Measurements from ENCODE around the gene ALDH1A2.

ALDH1A2 gene

GRCh38 chr15:58044551-58044950 lies 21.0 kb downstream of the ALDH1A2 start:
- TF ChIP-seq YY1 (IDR thresholded peaks at IDR 0.05; ENCODE audit: insufficient read depth, insufficient read length), result no peak
- TF ChIP-seq SUZ12 (IDR thresholded peaks at IDR 0.05; ENCODE audit: extremely low read depth, insufficient read depth, insufficient read length), result no peak
- TF ChIP-seq ZNF274 (IDR thresholded peaks at IDR 0.05; ENCODE audit: low read depth, low read length), result no peak
- Histone ChIP-seq H3K9ac (ENCODE audit: insufficient read length, low read depth) (no peak overlapping the region), H3K27me3 (ENCODE audit: insufficient read depth, insufficient read length) (peaks cover 36% of the 10 kb centered on the region), H3K4me3 (ENCODE audit: insufficient read length, low read depth) (no peak overlapping the region), H3K4me1 (ENCODE audit: insufficient read depth, insufficient read length) (peaks cover 2% of the 10 kb centered on the region), H3K9me3 (ENCODE audit: insufficient read depth, low read length) (no peaks in the 10 kb centered on the region), H3K36me3 (ENCODE audit: insufficient read depth, insufficient read length, low read length) (no peaks in the 10 kb centered on the region)
- no peak for DNase-seq (ENCODE audit: low read depth, low spot score)

GRCh38 chr15:58043192-58043903 lies 22.2 kb downstream of the ALDH1A2 start:
- Histone ChIP-seq H3K9me3 (ENCODE audit: insufficient read depth, low read length) (no peaks in the 10 kb centered on the region), H3K4me3 (ENCODE audit: insufficient read length, low read depth) (no peak overlapping the region), H3K4me1 (ENCODE audit: insufficient read depth, insufficient read length) (no peaks in the 10 kb centered on the region), H3K27me3 (ENCODE audit: insufficient read depth, insufficient read length) (peaks cover 27% of the 10 kb centered on the region), H3K9ac (ENCODE audit: insufficient read length, low read depth) (no peak overlapping the region), H3K36me3 (ENCODE audit: insufficient read depth, insufficient read length, low read length) (no peaks in the 10 kb centered on the region)
- TF ChIP-seq YY1 (IDR thresholded peaks at IDR 0.05; ENCODE audit: insufficient read depth, insufficient read length) (no peak), ZNF274 (IDR thresholded peaks at IDR 0.05; ENCODE audit: low read depth, low read length) (no peak), SUZ12 (IDR thresholded peaks at IDR 0.05; ENCODE audit: extremely low read depth, insufficient read depth, insufficient read length) (no peak)
- no peak for DNase-seq (ENCODE audit: low read depth, low spot score)

- Histone ChIP-seq H3K4me3 (ENCODE audit: insufficient read length, low read depth) (no peak overlapping the region), H3K9me3 (ENCODE audit: insufficient read depth, low read length) (no peaks in the 10 kb centered on the region), H3K36me3 (ENCODE audit: insufficient read depth, insufficient read length, low read length) (no peaks in the 10 kb centered on the region), H3K4me1 (ENCODE audit: insufficient read depth, insufficient read length) (no peaks in the 10 kb centered on the region), H3K27me3 (ENCODE audit: insufficient read depth, insufficient read length) (peaks cover 14% of the 10 kb centered on the region), H3K9ac (ENCODE audit: insufficient read length, low read depth) (no peak overlapping the region)
- TF ChIP-seq ZNF274 (IDR thresholded peaks at IDR 0.05; ENCODE audit: low read depth, low read length) (no peak), YY1 (IDR thresholded peaks at IDR 0.05; ENCODE audit: insufficient read depth, insufficient read length) (no peak), SUZ12 (IDR thresholded peaks at IDR 0.05; ENCODE audit: extremely low read depth, insufficient read depth, insufficient read length) (no peak)
- DNase-seq (ENCODE audit: low read depth, low spot score), result no peak
Observed at GRCh38 chr15:58042006-58042405, 23.5 kb downstream of the ALDH1A2 start.

DNA sequence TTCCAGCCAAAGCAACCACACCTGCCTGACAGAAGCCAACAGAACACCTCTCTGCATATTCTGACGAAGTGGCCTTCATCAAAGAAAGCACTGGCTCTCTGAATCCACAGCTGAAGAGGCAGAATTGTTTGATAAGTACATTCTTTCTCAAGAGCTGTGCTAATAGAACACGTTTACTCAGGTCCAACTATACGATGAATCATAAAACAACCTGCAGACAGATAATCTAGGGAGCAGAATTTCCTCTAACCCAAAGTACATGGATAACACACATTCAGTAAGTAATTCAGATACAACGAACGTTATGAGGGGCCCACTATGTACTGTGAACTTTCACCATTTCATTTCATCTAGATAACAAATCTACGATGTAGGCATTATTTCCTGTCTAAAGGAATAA lies 25.4 kb downstream of the ALDH1A2 start:
- Histone ChIP-seq H3K27me3 (ENCODE audit: insufficient read depth, insufficient read length) (peaks cover 4% of the 10 kb centered on the region), H3K9ac (ENCODE audit: insufficient read length, low read depth) (no peak overlapping the region), H3K4me1 (ENCODE audit: insufficient read depth, insufficient read length) (no peaks in the 10 kb centered on the region), H3K9me3 (ENCODE audit: insufficient read depth, low read length) (no peaks in the 10 kb centered on the region), H3K36me3 (ENCODE audit: insufficient read depth, insufficient read length, low read length) (no peaks in the 10 kb centered on the region), H3K4me3 (ENCODE audit: insufficient read length, low read depth) (no peak overlapping the region)
- TF ChIP-seq SUZ12 (IDR thresholded peaks at IDR 0.05; ENCODE audit: extremely low read depth, insufficient read depth, insufficient read length) (no peak), ZNF274 (IDR thresholded peaks at IDR 0.05; ENCODE audit: low read depth, low read length) (no peak), YY1 (IDR thresholded peaks at IDR 0.05; ENCODE audit: insufficient read depth, insufficient read length) (no peak)
- no peak for DNase-seq (ENCODE audit: low read depth, low spot score)

DNA sequence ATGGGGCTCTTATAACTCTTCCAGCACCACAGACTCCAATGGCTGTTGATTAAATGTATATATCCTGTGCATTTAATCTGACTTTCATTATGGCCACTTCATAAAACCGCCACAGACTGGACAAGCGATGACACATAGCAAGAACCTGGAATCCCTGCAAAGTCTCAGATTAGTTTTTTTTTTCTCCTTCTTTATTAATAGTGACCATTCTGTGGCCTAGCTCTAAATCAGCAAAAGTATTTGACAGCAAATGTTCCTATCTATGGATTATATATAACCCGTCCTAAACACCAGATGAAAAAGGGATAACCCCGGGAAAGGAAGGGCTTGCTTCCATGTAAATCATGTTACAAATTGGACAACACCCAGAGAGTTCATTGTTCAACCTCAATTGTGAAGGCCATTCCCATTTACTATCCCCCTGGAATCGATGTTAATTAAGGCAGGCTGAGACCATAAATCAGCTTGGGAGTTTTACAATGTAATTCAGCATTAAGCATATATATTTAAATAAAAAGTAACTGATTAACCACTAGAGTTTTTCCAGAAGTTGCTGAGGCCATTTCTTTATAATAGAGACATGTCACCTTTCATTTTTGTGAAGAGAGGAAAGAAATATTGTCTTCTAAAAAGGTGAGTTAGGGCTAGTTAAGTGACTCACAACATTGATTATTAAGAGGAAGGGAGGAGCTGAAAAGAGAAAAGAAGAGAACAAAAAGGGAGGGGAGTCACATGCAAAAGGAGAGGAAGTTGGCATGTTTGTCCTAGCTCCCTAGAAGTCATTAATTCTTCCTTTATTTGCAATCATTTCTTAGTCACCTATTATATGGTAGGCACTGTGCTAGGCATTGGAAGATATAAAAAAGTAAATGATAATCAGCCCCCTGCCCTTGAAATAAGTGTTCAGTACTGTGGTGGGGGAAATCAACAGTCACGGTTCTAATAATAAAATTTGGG lies 26.2 kb downstream of the ALDH1A2 start:
- Histone ChIP-seq H3K36me3 (ENCODE audit: insufficient read depth, insufficient read length, low read length) (no peaks in the 10 kb centered on the region), H3K9ac (ENCODE audit: insufficient read length, low read depth) (no peak overlapping the region), H3K4me3 (ENCODE audit: insufficient read length, low read depth) (no peak overlapping the region), H3K9me3 (ENCODE audit: insufficient read depth, low read length) (no peaks in the 10 kb centered on the region), H3K27me3 (ENCODE audit: insufficient read depth, insufficient read length) (peaks cover 4% of the 10 kb centered on the region), H3K4me1 (ENCODE audit: insufficient read depth, insufficient read length) (no peaks in the 10 kb centered on the region)
- DNase-seq (ENCODE audit: low read depth, low spot score), result no peak
- TF ChIP-seq ZNF274 (IDR thresholded peaks at IDR 0.05; ENCODE audit: low read depth, low read length) (no peak), YY1 (IDR thresholded peaks at IDR 0.05; ENCODE audit: insufficient read depth, insufficient read length) (no peak), SUZ12 (IDR thresholded peaks at IDR 0.05; ENCODE audit: extremely low read depth, insufficient read depth, insufficient read length) (no peak)

DNA sequence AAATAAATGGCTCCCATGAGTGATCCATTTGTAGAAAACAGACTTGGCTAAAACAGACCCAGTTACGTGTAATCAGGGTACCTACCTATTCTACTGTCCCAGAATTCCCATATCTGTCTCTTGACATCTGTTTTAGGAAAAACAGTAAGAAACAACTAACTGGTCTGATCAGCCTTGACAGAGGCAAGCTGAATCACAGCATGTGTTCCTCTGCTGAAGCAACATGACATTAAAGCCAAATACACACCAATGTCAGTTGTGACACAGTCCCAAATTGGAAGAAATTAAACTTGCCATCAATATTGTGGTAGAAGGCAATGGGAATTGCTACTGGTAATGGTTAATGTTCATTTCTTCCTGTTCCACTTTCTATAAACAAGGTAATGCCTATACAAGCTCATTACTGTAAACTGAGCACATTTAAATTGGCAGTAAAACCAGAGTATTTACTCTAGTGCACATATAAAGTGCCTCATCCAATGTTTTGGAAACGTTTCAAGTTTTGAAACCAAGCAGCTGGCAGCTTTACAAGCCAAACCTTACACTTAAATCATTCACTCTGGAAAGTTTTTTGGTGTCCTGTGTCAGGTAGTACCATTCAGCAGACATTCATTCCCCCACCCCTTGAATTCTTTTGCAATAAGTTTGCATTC lies 27.0 kb downstream of the ALDH1A2 start:
- TF ChIP-seq YY1 (IDR thresholded peaks at IDR 0.05; ENCODE audit: insufficient read depth, insufficient read length), result no peak
- TF ChIP-seq SUZ12 (IDR thresholded peaks at IDR 0.05; ENCODE audit: extremely low read depth, insufficient read depth, insufficient read length), result no peak
- TF ChIP-seq ZNF274 (IDR thresholded peaks at IDR 0.05; ENCODE audit: low read depth, low read length), result no peak
- DNase-seq (ENCODE audit: low read depth, low spot score), result no peak
- Histone ChIP-seq H3K36me3 (ENCODE audit: insufficient read depth, insufficient read length, low read length) (no peaks in the 10 kb centered on the region), H3K27me3 (ENCODE audit: insufficient read depth, insufficient read length) (no peaks in the 10 kb centered on the region), H3K9me3 (ENCODE audit: insufficient read depth, low read length) (no peaks in the 10 kb centered on the region), H3K4me3 (ENCODE audit: insufficient read length, low read depth) (no peak overlapping the region), H3K4me1 (ENCODE audit: insufficient read depth, insufficient read length) (no peaks in the 10 kb centered on the region), H3K9ac (ENCODE audit: insufficient read length, low read depth) (no peak overlapping the region)
